ENCODE data around the gene LPP.
A peak's percentile ranks its signal among the peaks of the same experiment; 100 is the strongest.

The LPP gene

GRCh38 chr3:188749830-188750229 is 595.9 kb downstream of the LPP start:
- no peak for TF ChIP-seq CTCF (conservative IDR thresholded peaks at IDR 0.05; ENCODE audit: low read depth)
- DNase-seq (ENCODE audit: low spot score), result no peak
- POLR2A ChIA-PET (ENCODE audit: low non-redundant PET), result no interaction called here
- H3K27ac ChIP-seq, result no peak overlapping the region
- CTCF ChIA-PET, result no interaction called here

GRCh38 chr3:188750617-188751016 is 596.7 kb downstream of the LPP start:
- DNase-seq (ENCODE audit: low spot score), result no peak
- no peak overlapping the region for H3K27ac ChIP-seq
- CTCF ChIA-PET, result interaction anchor here (0.7 kb wide), 1 partner anchor 33 kb away, joined by 3 read pairs; no protein-coding TSS in a partner anchor
- POLR2A ChIA-PET (ENCODE audit: low non-redundant PET), result no interaction called here
- TF ChIP-seq CTCF (conservative IDR thresholded peaks at IDR 0.05; ENCODE audit: low read depth), result no peak

GRCh38 chr3:188752850-188753249 is 598.9 kb downstream of the LPP start:
- no peak for DNase-seq (ENCODE audit: low spot score)
- ChIA-PET CTCF (no interaction called here), POLR2A (ENCODE audit: low non-redundant PET) (no interaction called here)
- H3K27ac ChIP-seq, result no peak overlapping the region
- TF ChIP-seq CTCF (conservative IDR thresholded peaks at IDR 0.05; ENCODE audit: low read depth), result no peak

GRCh38 chr3:188754267-188754666 is 600.3 kb downstream of the LPP start:
- POLR2A ChIA-PET (ENCODE audit: low non-redundant PET), result no interaction called here
- DNase-seq (ENCODE audit: low spot score), result no peak
- no peak overlapping the region for H3K27ac ChIP-seq
- CTCF ChIA-PET, result interaction anchor here (0.7 kb wide), 1 partner anchor 65 kb away, joined by 4 read pairs; no protein-coding TSS in a partner anchor
- TF ChIP-seq CTCF (conservative IDR thresholded peaks at IDR 0.05; ENCODE audit: low read depth), result no peak

- no peak for DNase-seq (ENCODE audit: low spot score)
- ChIA-PET CTCF (no interaction called here), POLR2A (ENCODE audit: low non-redundant PET) (no interaction called here)
- H3K27ac ChIP-seq, result no peak overlapping the region
- TF ChIP-seq CTCF (conservative IDR thresholded peaks at IDR 0.05; ENCODE audit: low read depth), result no peak
Observed at GRCh38 chr3:188756241-188756640, 602.3 kb downstream of the LPP start.

- POLR2A ChIA-PET (ENCODE audit: low non-redundant PET), result no interaction called here
- DNase-seq (ENCODE audit: low spot score), result no peak
- no peak for TF ChIP-seq CTCF (conservative IDR thresholded peaks at IDR 0.05; ENCODE audit: low read depth)
- CTCF ChIA-PET, result no interaction called here
- H3K27ac ChIP-seq, result peak overlapping the region; percentile 74
Observed at GRCh38 chr3:188759336-188760005, 605.5 kb downstream of the LPP start.
